H9 (cell line): Measurements from ENCODE around the gene COL4A2. TPM values are rescaled to one million over a fixed set of nuclear protein-coding genes. Genes with fewer than 3 reads are reported as not detected.

Source experiments
- DNase-seq: peaks from one replicate; pipeline ENCODE4 v3.0.0-alpha.2; 2017
- H2AFZ ChIP-seq: one replicate; pipeline ENCODE4 v1.6.1; 2013; ENCODE audit warnings: mild to moderate bottlenecking, low read length, control low read depth, moderate library complexity
- H2AK5ac ChIP-seq: 2 replicates; pipeline ENCODE4 v1.6.1; 2013; ENCODE audit warnings: low read length, control low read depth, mixed read lengths; ENCODE audit not compliant: insufficient read length
- H2BK120ac ChIP-seq: one replicate; pipeline ENCODE4 v1.6.1; 2013; ENCODE audit warnings: low read depth, mild to moderate bottlenecking, low read length, control low read depth, inconsistent platforms; ENCODE audit not compliant: poor library complexity, severe bottlenecking
- H2BK12ac ChIP-seq: 2 replicates; pipeline ENCODE4 v1.6.1; 2013; ENCODE audit warnings: low read length, control low read depth, mixed read lengths, low read depth; ENCODE audit not compliant: insufficient read length
- H2BK15ac ChIP-seq: 2 replicates; pipeline ENCODE4 v1.6.1; 2013; ENCODE audit warnings: low read depth, low read length, control low read depth
- H2BK20ac ChIP-seq: one replicate; pipeline ENCODE4 v1.6.1; 2013; ENCODE audit warnings: low read depth, mild to moderate bottlenecking, low read length, control low read depth, inconsistent platforms; ENCODE audit not compliant: poor library complexity, severe bottlenecking
- H2BK5ac ChIP-seq: 2 replicates; pipeline ENCODE4 v1.6.1; 2013; ENCODE audit warnings: low read length, control low read depth, mixed read lengths; ENCODE audit not compliant: insufficient read length
- H3K14ac ChIP-seq: 2 replicates; pipeline ENCODE4 v1.6.1; 2013; ENCODE audit warnings: low read length, control low read depth; ENCODE audit not compliant: insufficient read depth
- H3K18ac ChIP-seq: 2 replicates; pipeline ENCODE4 v1.6.1; 2013; ENCODE audit warnings: low read depth, mild to moderate bottlenecking, mixed read lengths, low read length, control low read depth; ENCODE audit not compliant: insufficient read length
- H3K23ac ChIP-seq: 2 replicates; pipeline ENCODE4 v1.6.1; 2013; ENCODE audit warnings: low read length, control low read depth, mixed read lengths, low read depth; ENCODE audit not compliant: insufficient read length
- H3K23me2 ChIP-seq: 2 replicates; pipeline ENCODE4 v1.6.1; 2013; ENCODE audit warnings: low read depth, mild to moderate bottlenecking, mixed read lengths, low read length, control low read depth; ENCODE audit not compliant: insufficient read length, poor library complexity, severe bottlenecking
- H3K27ac ChIP-seq: 2 replicates; pipeline ENCODE4 v1.5.1; 2013; ENCODE audit warnings: low read length, control low read depth, mixed read lengths, low read depth; ENCODE audit not compliant: insufficient read length
- H3K27me3 ChIP-seq: 2 replicates; pipeline ENCODE4 v1.6.1; 2013; ENCODE audit warnings: low read length, control low read depth, inconsistent platforms; ENCODE audit not compliant: insufficient read depth
- H3K4ac ChIP-seq: 2 replicates; pipeline ENCODE4 v1.6.1; 2013; ENCODE audit warnings: low read depth, mild to moderate bottlenecking, control low read depth, inconsistent platforms, low read length, moderate library complexity
- H3K4me1 ChIP-seq: 2 replicates; pipeline ENCODE4 v1.6.1; 2013; ENCODE audit warnings: low read length, control low read depth, inconsistent platforms; ENCODE audit not compliant: insufficient read depth
- H3K4me2 ChIP-seq: 2 replicates; pipeline ENCODE4 v1.6.1; 2013; ENCODE audit warnings: low read length, control low read depth, mixed read lengths; ENCODE audit not compliant: insufficient read length, insufficient read depth
- H3K56ac ChIP-seq: 2 replicates; pipeline ENCODE4 v1.6.1; 2013; ENCODE audit warnings: low read depth, mild to moderate bottlenecking, mixed read lengths, low read length, control low read depth; ENCODE audit not compliant: insufficient read length
- H3K79me1 ChIP-seq: 2 replicates; pipeline ENCODE4 v1.6.1; 2013; ENCODE audit warnings: low read depth, mild to moderate bottlenecking, moderate library complexity, low read length, control low read depth, inconsistent platforms; ENCODE audit not compliant: insufficient read depth, poor library complexity, severe bottlenecking
- H3K79me2 ChIP-seq: 2 replicates; pipeline ENCODE4 v1.6.1; 2013; ENCODE audit warnings: low read length, control low read depth, inconsistent platforms; ENCODE audit not compliant: insufficient read depth
- H3K9ac ChIP-seq: 2 replicates; pipeline ENCODE4 v1.6.1; 2013; ENCODE audit warnings: low read length, control low read depth, mixed read lengths; ENCODE audit not compliant: insufficient read length; ENCODE audit errors: extremely low read depth
- H3K9me3 ChIP-seq: one replicate; pipeline ENCODE4 v1.6.1; 2013; ENCODE audit warnings: low read depth, low read length, inconsistent platforms; ENCODE audit not compliant: control insufficient read depth
- H3T11ph ChIP-seq: one replicate; pipeline ENCODE4 v1.6.1; 2013; ENCODE audit warnings: mild to moderate bottlenecking, low read length, control low read depth, inconsistent platforms
- H4K20me1 ChIP-seq: one replicate; pipeline ENCODE4 v1.6.1; 2013; ENCODE audit not compliant: control insufficient read depth, insufficient read length, insufficient read depth
- H4K5ac ChIP-seq: 2 replicates; pipeline ENCODE4 v1.6.1; 2013; ENCODE audit warnings: low read depth, mild to moderate bottlenecking, mixed read lengths, low read length, control low read depth; ENCODE audit not compliant: insufficient read length
- H4K8ac ChIP-seq: replicated peaks from 2 replicates; pipeline ENCODE4 v1.6.1; 2013; ENCODE audit warnings: low read length, control low read depth, mixed read lengths, low read depth; ENCODE audit not compliant: insufficient read length
- H4K91ac ChIP-seq: 2 replicates; pipeline ENCODE4 v1.6.1; 2013; ENCODE audit warnings: low read depth, mild to moderate bottlenecking, moderate library complexity, mixed read lengths, low read length, control low read depth; ENCODE audit not compliant: insufficient read length
- H3K27ac Mint-ChIP-seq, 3 experiments: 2 replicates in 2 of 3; 3 replicates in 1 of 3; pipeline ENCODE4 v1.8.0; 2020 to 2021; ENCODE audit warnings: mixed read lengths in 3 of 3, mild to moderate bottlenecking in 1 of 3, moderate library complexity in 1 of 3
- H3K27me3 Mint-ChIP-seq: 2 replicates; pipeline ENCODE4 v1.8.0; 2021; ENCODE audit warnings: low read depth, mild to moderate bottlenecking, moderate library complexity, mixed read lengths
- H3K36me3 Mint-ChIP-seq, 3 experiments: 2 replicates in 2 of 3; 3 replicates in 1 of 3; pipeline ENCODE4 v1.8.0; 2020 to 2021; ENCODE audit warnings: low read depth in 3 of 3, mixed read lengths in 3 of 3; ENCODE audit not compliant: insufficient read depth in 1 of 3
- H3K4me1 Mint-ChIP-seq, 2 experiments: 2 replicates each; pipeline ENCODE4 v1.8.0; 2020; ENCODE audit warnings: mixed read lengths in 2 of 2
- H3K4me3 Mint-ChIP-seq, 2 experiments: 2 replicates in 1 of 2; 3 replicates in 1 of 2; pipeline ENCODE4 v1.8.0; 2020 to 2021; ENCODE audit warnings: mild to moderate bottlenecking in 2 of 2, mixed read lengths in 2 of 2, moderate library complexity in 1 of 2
- H3K9me3 Mint-ChIP-seq, 2 experiments: 2 replicates in 1 of 2; 3 replicates in 1 of 2; pipeline ENCODE4 v1.8.0; 2020; ENCODE audit warnings: mild to moderate bottlenecking in 2 of 2, mixed read lengths in 2 of 2, moderate library complexity in 1 of 2
- WGBS: extraction: QIAGEN DNeasy Blood & Tissue Kit; methylation state at CpG from one replicate; pipeline ENCODE4 v1.1.7; 2013; ENCODE audit warnings: missing lambda C conversion rate, low lambda C conversion rate, mixed read lengths; ENCODE audit not compliant: insufficient read length; ENCODE audit errors: extremely low coverage; 5-methylcytosine and 5-hydroxymethylcytosine counted together
- total RNA-seq: library from RNA; stranded (reverse); gene quantifications from 2 replicates; pipeline ENCODE4 v1.2.1, GENCODE V29; 2021
- TF ChIP-seq, protein P1 (sequence below): fragments of 200-600 bp; sonication (generic); conservative IDR thresholded peaks from 3 replicates; pipeline ENCODE4 v1.8.0; 2021; ENCODE audit warnings: antibody characterized with exemption, mild to moderate bottlenecking

COL4A2 gene
- total RNA-seq, 1 experiment from 2014 or later, result 76.5 TPM

DNA sequence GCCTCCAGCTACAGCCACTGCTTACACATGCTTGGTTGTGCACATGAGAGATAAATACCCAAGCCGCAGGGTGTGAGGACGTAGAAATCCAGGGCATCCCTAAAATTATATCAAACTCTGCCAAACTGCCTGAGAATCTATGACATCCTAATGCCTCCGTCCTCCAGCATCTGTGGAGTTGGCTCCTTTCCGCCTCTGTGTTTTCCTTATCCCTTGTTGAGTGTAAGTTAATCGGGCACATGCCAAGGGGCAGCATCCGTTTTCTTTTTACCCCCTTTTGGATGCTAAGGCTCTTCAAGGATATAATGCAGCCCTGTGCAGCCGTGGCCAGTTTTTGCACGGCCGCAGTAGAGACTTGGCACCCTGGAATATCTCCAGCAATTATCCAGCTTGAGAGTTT lies 66.5 kb downstream of the COL4A2 start:
- Histone ChIP-seq H3K27me3 (no peaks in the 10 kb centered on the region), H4K20me1 (no peaks in the 10 kb centered on the region), H3K14ac (no peak overlapping the region), H3K18ac (no peak overlapping the region), H3K4me2 (no peak overlapping the region), H2BK20ac (no peak overlapping the region), H3K4ac (no peak overlapping the region), H3K79me1 (no peaks in the 10 kb centered on the region), H3K23me2 (no peaks in the 10 kb centered on the region), H3K9me3 (no peaks in the 10 kb centered on the region), H3T11ph (no peak overlapping the region), H2BK15ac (no peak overlapping the region), H4K5ac (no peak overlapping the region), H2AFZ (no peak overlapping the region), H4K8ac (no peak overlapping the region), H3K79me2 (no peaks in the 10 kb centered on the region), H3K23ac (no peak overlapping the region), H3K56ac (no peak overlapping the region), H4K91ac (no peak overlapping the region), H2BK120ac (no peak overlapping the region), H3K27ac (no peak overlapping the region), H2BK5ac (no peak overlapping the region), H2BK12ac (no peak overlapping the region), H2AK5ac (no peak overlapping the region), H3K4me1 (no peaks in the 10 kb centered on the region; the same call in 1 of the 2 replicates), H3K9ac (no peak overlapping the region)
- peaks cover 7 to 9% of the 10 kb centered on the region in 2 experiments for H3K4me1 Mint-ChIP-seq
- no peak for DNase-seq
- WGBS, result no CpG with 5 or more reads among the region's 9 CpGs
- TF ChIP-seq, protein P1, sequence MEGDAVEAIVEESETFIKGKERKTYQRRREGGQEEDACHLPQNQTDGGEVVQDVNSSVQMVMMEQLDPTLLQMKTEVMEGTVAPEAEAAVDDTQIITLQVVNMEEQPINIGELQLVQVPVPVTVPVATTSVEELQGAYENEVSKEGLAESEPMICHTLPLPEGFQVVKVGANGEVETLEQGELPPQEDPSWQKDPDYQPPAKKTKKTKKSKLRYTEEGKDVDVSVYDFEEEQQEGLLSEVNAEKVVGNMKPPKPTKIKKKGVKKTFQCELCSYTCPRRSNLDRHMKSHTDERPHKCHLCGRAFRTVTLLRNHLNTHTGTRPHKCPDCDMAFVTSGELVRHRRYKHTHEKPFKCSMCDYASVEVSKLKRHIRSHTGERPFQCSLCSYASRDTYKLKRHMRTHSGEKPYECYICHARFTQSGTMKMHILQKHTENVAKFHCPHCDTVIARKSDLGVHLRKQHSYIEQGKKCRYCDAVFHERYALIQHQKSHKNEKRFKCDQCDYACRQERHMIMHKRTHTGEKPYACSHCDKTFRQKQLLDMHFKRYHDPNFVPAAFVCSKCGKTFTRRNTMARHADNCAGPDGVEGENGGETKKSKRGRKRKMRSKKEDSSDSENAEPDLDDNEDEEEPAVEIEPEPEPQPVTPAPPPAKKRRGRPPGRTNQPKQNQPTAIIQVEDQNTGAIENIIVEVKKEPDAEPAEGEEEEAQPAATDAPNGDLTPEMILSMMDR, result no peak
- H3K4me3 Mint-ChIP-seq, result no peak overlapping the region
- H3K9me3 Mint-ChIP-seq, result no peaks in the 10 kb centered on the region
- no peaks in the 10 kb centered on the region for H3K36me3 Mint-ChIP-seq
- H3K27me3 Mint-ChIP-seq, result peaks cover 2% of the 10 kb centered on the region
- no peak overlapping the region for H3K27ac Mint-ChIP-seq
